ENCODE results near the gene EVX1. TPM values are rescaled to one million over a fixed set of nuclear protein-coding genes. Genes with fewer than 3 reads are reported as not detected.

EVX1 gene
- total RNA-seq, 4 donors from 2014 or later: not detected

GRCh38 chr7:27196287-27196767 lies 46.3 kb upstream of the EVX1 start:
- no peak for DNase-seq (ENCODE audit: extremely low spot score)
- H3K4me3 ChIP-seq: no peak overlapping the region
- peak in 1 of 2 donors; percentile 22 for TF ChIP-seq POLR2AphosphoS5 (IDR thresholded peaks at IDR 0.05)
- TF ChIP-seq CTCF (IDR thresholded peaks at IDR 0.05): peak; percentile 61 to 70 (median 66)
- TF ChIP-seq POLR2A (IDR thresholded peaks at IDR 0.05; ENCODE audit: low read depth): no peak
- H3K4me1 ChIP-seq: peaks cover 28 to 54% (median 50%) of the 10 kb centered on the region in 4 donors
- peaks cover 10 to 100% (median 85%) of the 10 kb centered on the region in 4 donors for H3K27me3 ChIP-seq
- H3K27ac ChIP-seq (replicated peaks in 1 of 4): no peak overlapping the region
- H3K9me3 ChIP-seq: no peaks in the 10 kb centered on the region
- intact Hi-C loops (cut with DNase I): loop anchor here (5.0 to 10.0 kb wide), 4 partner anchors 726 to 1076 kb away; no protein-coding TSS in a partner anchor
- WGBS: 4% methylated on average over 6 of the region's 6 CpGs
- H3K36me3 ChIP-seq: no peaks in the 10 kb centered on the region

DNA sequence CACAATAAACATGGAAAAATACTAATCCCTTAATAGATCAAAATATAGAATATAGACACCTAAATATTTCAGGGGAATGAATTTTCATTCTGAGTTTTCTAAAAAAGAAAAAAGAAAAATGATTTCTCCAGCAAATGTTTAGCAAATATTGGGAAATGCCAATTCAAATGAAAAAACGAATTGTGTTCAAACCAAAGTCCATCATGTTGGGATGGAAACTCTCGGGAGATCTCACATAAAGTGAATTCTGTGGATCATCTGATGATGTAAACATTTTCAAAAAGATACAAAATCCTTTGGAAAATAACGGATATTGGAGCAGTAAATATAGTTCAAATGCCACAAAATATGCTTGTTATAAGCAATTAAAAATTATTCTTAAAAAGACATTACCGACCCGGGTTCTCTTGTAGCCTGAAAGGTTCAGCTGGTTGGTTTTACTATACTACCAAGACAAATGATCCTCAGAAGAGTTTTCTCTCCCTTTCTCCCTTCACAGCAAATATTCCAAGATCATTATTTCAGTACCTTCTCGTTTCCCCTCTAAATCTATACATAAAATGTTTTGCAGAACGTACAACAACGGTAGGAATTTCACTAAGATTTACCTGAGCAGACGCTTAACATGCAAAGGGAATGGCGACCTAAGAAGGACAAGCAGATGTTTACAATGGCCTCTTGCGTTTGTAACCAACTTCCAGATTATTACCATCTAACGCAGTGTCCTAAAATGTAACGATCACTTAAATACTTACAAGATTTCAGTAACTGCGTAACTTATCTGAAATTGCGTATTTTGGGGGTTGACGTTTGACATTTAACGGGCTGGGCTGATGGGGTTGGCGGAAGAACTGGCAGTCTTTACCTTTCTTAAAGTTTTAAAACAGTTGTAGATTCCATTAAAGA lies 45.2 kb upstream of the EVX1 start:
- TF ChIP-seq POLR2AphosphoS5 (IDR thresholded peaks at IDR 0.05): no peak
- no peak for TF ChIP-seq CTCF (IDR thresholded peaks at IDR 0.05)
- no peak for TF ChIP-seq EP300 (IDR thresholded peaks at IDR 0.05)
- TF ChIP-seq POLR2A (IDR thresholded peaks at IDR 0.05; ENCODE audit: low read depth): no peak
- H3K36me3 ChIP-seq: no peaks in the 10 kb centered on the region
- intact Hi-C loops (cut with DNase I): loop anchor here (5.0 to 10.0 kb wide), 4 partner anchors 725 to 1075 kb away; no protein-coding TSS in a partner anchor
- WGBS: 24% methylated on average over 18 of the region's 18 CpGs
- peaks cover 10 to 100% (median 87%) of the 10 kb centered on the region in 4 donors for H3K27me3 ChIP-seq
- no peak overlapping the region for H3K27ac ChIP-seq (replicated peaks in 1 of 4)
- H3K4me3 ChIP-seq: no peak overlapping the region
- no peak for DNase-seq (ENCODE audit: extremely low spot score)
- H3K4me1 ChIP-seq: peaks cover 24 to 58% (median 54%) of the 10 kb centered on the region in 4 donors
- H3K9me3 ChIP-seq: no peaks in the 10 kb centered on the region

DNA sequence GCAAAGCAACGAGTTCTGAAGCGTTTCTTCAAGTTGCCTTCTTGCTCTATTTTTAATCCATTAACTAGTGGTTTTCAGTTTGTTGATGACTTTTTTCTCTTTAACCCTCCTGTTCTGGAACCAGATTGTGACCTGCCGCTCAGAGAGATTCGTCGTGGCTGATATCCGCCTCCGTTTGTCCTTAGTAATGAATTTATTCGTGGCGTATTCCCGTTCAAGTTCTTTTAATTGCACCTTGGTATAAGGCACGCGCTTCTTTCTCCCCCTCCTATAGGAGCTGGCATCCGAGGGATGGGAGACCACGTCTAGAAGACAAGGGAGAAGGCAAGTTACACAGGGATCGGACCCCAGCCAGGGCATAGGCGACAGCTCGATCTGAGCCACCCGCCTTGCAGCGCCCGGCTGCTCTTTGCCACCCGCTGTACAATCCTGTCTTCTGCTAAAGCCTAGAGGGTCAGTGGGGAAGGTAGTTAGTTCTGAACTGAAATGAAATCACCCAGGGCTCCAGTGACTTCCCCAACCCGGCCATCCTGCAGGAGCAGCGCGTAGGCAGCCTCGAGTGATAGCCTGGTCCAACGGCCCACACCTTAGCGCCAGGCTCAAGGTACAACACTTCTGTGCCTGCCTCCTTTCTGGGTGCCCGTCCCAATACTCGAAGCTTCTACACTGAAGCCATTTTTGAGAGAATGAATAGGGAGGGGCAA lies 44.3 kb upstream of the EVX1 start:
- TF ChIP-seq POLR2A (IDR thresholded peaks at IDR 0.05; ENCODE audit: low read depth) (no peak), CTCF (IDR thresholded peaks at IDR 0.05) (no peak), POLR2AphosphoS5 (IDR thresholded peaks at IDR 0.05) (no peak), EP300 (IDR thresholded peaks at IDR 0.05) (no peak)
- intact Hi-C loops (cut with DNase I): loop anchor here (5.0 to 10.0 kb wide), 4 partner anchors 724 to 1074 kb away; no protein-coding TSS in a partner anchor
- H3K9me3 ChIP-seq: no peaks in the 10 kb centered on the region
- H3K4me1 ChIP-seq: peaks cover 17 to 50% (median 45%) of the 10 kb centered on the region in 4 donors
- peaks cover 13 to 100% (median 88%) of the 10 kb centered on the region in 4 donors for H3K27me3 ChIP-seq
- no peaks in the 10 kb centered on the region for H3K36me3 ChIP-seq
- H3K27ac ChIP-seq (replicated peaks in 1 of 4): no peak overlapping the region
- DNase-seq (ENCODE audit: extremely low spot score): no peak
- WGBS: 13% methylated on average over 29 of the region's 29 CpGs
- no peak overlapping the region for H3K4me3 ChIP-seq

- Histone ChIP-seq H3K4me1 (peaks cover 16 to 44% (median 41%) of the 10 kb centered on the region in 4 donors), H3K27ac (replicated peaks in 1 of 4) (no peak overlapping the region), H3K27me3 (peaks cover 14 to 100% (median 88%) of the 10 kb centered on the region in 4 donors), H3K4me3 (peak overlapping the region; percentile 17 to 51 (median 24)), H3K36me3 (no peaks in the 10 kb centered on the region), H3K9me3 (no peaks in the 10 kb centered on the region)
- TF ChIP-seq POLR2AphosphoS5 (IDR thresholded peaks at IDR 0.05) (no peak), POLR2A (IDR thresholded peaks at IDR 0.05; ENCODE audit: low read depth) (no peak), CTCF (IDR thresholded peaks at IDR 0.05) (no peak), EP300 (IDR thresholded peaks at IDR 0.05) (no peak)
- DNase-seq (ENCODE audit: extremely low spot score): no peak
- intact Hi-C loops (cut with DNase I): loop anchor here (5.0 to 10.0 kb wide), 4 partner anchors 723 to 1073 kb away; no protein-coding TSS in a partner anchor
- 4% methylated on average over 23 of the region's 93 CpGs for WGBS
Measured at GRCh38 chr7:27198871-27199801, 43.5 kb upstream of the EVX1 start.

Data from esophagus muscularis mucosa (tissue), 4 donors.